CD4-positive, alpha-beta T cell (primary cell): ENCODE results near the gene DUSP2. TPM values are rescaled to one million over a fixed set of nuclear protein-coding genes. Genes with fewer than 3 reads are reported as not detected.
A peak's percentile ranks its signal among the peaks of the same experiment; 100 is the strongest.

Experiments used
- ATAC-seq: fragments of 200-7000 bp; cut with Tn5 transposase; one replicate; pipeline ENCODE4 v1.10.0; 2022; ENCODE audit warnings: mild to moderate bottlenecking; ENCODE audit not compliant: poor library complexity
- CTCF ChIA-PET: fragments of 350-600 bp; sonication (Branson Sonifier 250); formaldehyde crosslinking; loops from one replicate; lab custom pipeline; 2021; ENCODE audit warnings: antibody characterized with exemption, inconsistent platforms; lab: Charles Lee
- POLR2A ChIA-PET: fragments of 350-600 bp; sonication (Branson Sonifier 250); formaldehyde crosslinking; loops from one replicate; lab custom pipeline; 2021; ENCODE audit warnings: antibody characterized with exemption, inconsistent platforms; lab: Charles Lee
- DNase-seq, 14 experiments: peaks; one replicate each; pipeline ENCODE4 v3.0.0-alpha.2; 2013 to 2020; ENCODE audit warnings: mixed read lengths in 2 of 14
- H3K27ac ChIP-seq, 2 donors: one replicate each; pipeline versions ENCODE4 v1.5.1 to v1.7.0; 2013; ENCODE audit warnings: low read length in 2 of 2, low read depth in 1 of 2, mild to moderate bottlenecking in 1 of 2
- H3K27me3 ChIP-seq, 2 experiments: 1 replicate in 1 of 2; 2 replicates in 1 of 2; pipeline versions ENCODE4 v1.6.1 to v1.7.0; 2013; ENCODE audit warnings: low read length in 2 of 2, control low read depth in 1 of 2, mild to moderate bottlenecking in 1 of 2, moderate library complexity in 1 of 2; ENCODE audit not compliant: insufficient read depth in 2 of 2, control insufficient read depth in 1 of 2
- H3K36me3 ChIP-seq: one replicate; pipeline ENCODE4 v1.6.1; 2013; ENCODE audit warnings: low read length, control low read depth; ENCODE audit not compliant: insufficient read depth
- H3K4me1 ChIP-seq: one replicate; pipeline ENCODE4 v1.6.1; 2013; ENCODE audit warnings: low read length, control low read depth; ENCODE audit not compliant: insufficient read depth
- H3K4me3 ChIP-seq: one replicate; pipeline ENCODE4 v1.5.1; 2013; ENCODE audit warnings: mild to moderate bottlenecking, low read length, moderate library complexity
- H3K9me3 ChIP-seq, 2 experiments: 1 replicate in 1 of 2; 2 replicates in 1 of 2; pipeline versions ENCODE4 v1.6.1 to v1.7.0; 2013; ENCODE audit warnings: low read length in 2 of 2, mild to moderate bottlenecking in 2 of 2, control low read depth in 1 of 2, moderate library complexity in 1 of 2; ENCODE audit not compliant: control insufficient read depth in 1 of 2, insufficient read depth in 1 of 2
- H3K27ac Mint-ChIP-seq: one replicate; pipeline ENCODE4 v1.8.0; 2020; ENCODE audit warnings: mixed read lengths
- H3K27me3 Mint-ChIP-seq: one replicate; pipeline ENCODE4 v1.8.0; 2021; ENCODE audit warnings: mixed read lengths
- H3K36me3 Mint-ChIP-seq: one replicate; pipeline ENCODE4 v1.8.0; 2021; ENCODE audit warnings: low read depth, mixed read lengths
- H3K4me1 Mint-ChIP-seq: one replicate; pipeline ENCODE4 v1.8.0; 2021; ENCODE audit warnings: low read depth, mixed read lengths
- H3K4me3 Mint-ChIP-seq: one replicate; pipeline ENCODE4 v1.8.0; 2020; ENCODE audit warnings: mild to moderate bottlenecking, mixed read lengths
- H3K9me3 Mint-ChIP-seq: one replicate; pipeline ENCODE4 v1.8.0; 2020; ENCODE audit warnings: mixed read lengths
- CTCF ChIP-seq: fragments of 200-600 bp; IDR thresholded peaks from one replicate; pipeline ENCODE4 v1.8.0; 2022; ENCODE audit warnings: antibody characterized with exemption, mild to moderate bottlenecking
- intact Hi-C, 2 experiments: fragments of 100-400 bp; cut with DNase I in 1 of 2; cut with micrococcal nuclease in 1 of 2; formaldehyde crosslinking; loops; one replicate each; pipeline versions ENCODE4 v1.15.1 to v1.9.0; 2023 to 2025; cut with DNase I, micrococcal nuclease
- total RNA-seq, 174 experiments: library from RNA in 2 of 174; stranded (reverse) in 2 of 174; gene quantifications; one replicate each; pipeline ENCODE4 v1.2.3 and lab custom pipeline; 2021 to 2026

Gene DUSP2
- total RNA-seq, 2 experiments from 2014 or later = 728 to 730 TPM

GRCh38 chr2:96137321-96138178 is 7.7 kb downstream of the DUSP2 start:
- Histone ChIP-seq H3K4me1 (peaks cover 18% of the 10 kb centered on the region), H3K27me3 (no peaks in the 10 kb centered on the region), H3K4me3 (no peak overlapping the region), H3K9me3 (no peaks in the 10 kb centered on the region), H3K27ac (no peak overlapping the region), H3K36me3 (peaks cover 14% of the 10 kb centered on the region)
- POLR2A ChIA-PET = interaction anchor here (1.3 to 13.8 kb wide), 3 partner anchors 14 to 37 kb away, joined by 3 to 199 read pairs (median 4); partner anchors contain the start of gene ADRA2B
- peak in 2 of 14 experiments; percentile 9 to 36 for DNase-seq
- no peak for TF ChIP-seq CTCF
- H3K9me3 Mint-ChIP-seq = no peaks in the 10 kb centered on the region
- H3K4me3 Mint-ChIP-seq = no peak overlapping the region
- H3K36me3 Mint-ChIP-seq = peaks cover 23% of the 10 kb centered on the region
- no peak for ATAC-seq
- no peaks in the 10 kb centered on the region for H3K27me3 Mint-ChIP-seq
- peaks cover 23% of the 10 kb centered on the region for H3K4me1 Mint-ChIP-seq
- CTCF ChIA-PET = interaction anchor here (1.6 to 15.2 kb wide), 4 partner anchors 10 to 115 kb away, joined by 5 to 229 read pairs (median 12); partner anchors contain the start of gene ADRA2B
- H3K27ac Mint-ChIP-seq = no peak overlapping the region
- intact Hi-C loops = loop anchor here (1.0 kb wide), 1 partner anchor 37 kb away; no protein-coding TSS in a partner anchor

- H3K27me3 ChIP-seq = no peaks in the 10 kb centered on the region
- TF ChIP-seq CTCF = no peak
- DNase-seq = peak in 1 of 14 experiments; percentile 2
- H3K36me3 Mint-ChIP-seq = peaks cover 12% of the 10 kb centered on the region
- H3K4me1 ChIP-seq = peaks cover 16% of the 10 kb centered on the region
- H3K36me3 ChIP-seq = peaks cover 9% of the 10 kb centered on the region
- ATAC-seq = no peak
- H3K27me3 Mint-ChIP-seq = no peaks in the 10 kb centered on the region
- H3K4me3 Mint-ChIP-seq = no peak overlapping the region
- no peaks in the 10 kb centered on the region for H3K9me3 ChIP-seq
- ChIA-PET POLR2A (interaction anchor here (13.8 kb wide), 1 partner anchor 38 kb away, joined by 199 read pairs; no protein-coding TSS in a partner anchor), CTCF (interaction anchor here (15.2 kb wide), 1 partner anchor 39 kb away, joined by 229 read pairs; no protein-coding TSS in a partner anchor)
- no peak overlapping the region for H3K4me3 ChIP-seq
- H3K27ac ChIP-seq = no peak overlapping the region
- H3K27ac Mint-ChIP-seq = no peak overlapping the region
- no peaks in the 10 kb centered on the region for H3K9me3 Mint-ChIP-seq
- peaks cover 11% of the 10 kb centered on the region for H3K4me1 Mint-ChIP-seq
- intact Hi-C loops = no loop called here
Observed at GRCh38 chr2:96136129-96136720, 9.0 kb downstream of the DUSP2 start.

GRCh38 chr2:96135621-96136020 is 9.6 kb downstream of the DUSP2 start:
- H3K9me3 ChIP-seq = no peaks in the 10 kb centered on the region
- H3K27ac ChIP-seq = no peak overlapping the region
- Mint-ChIP-seq H3K27me3 (no peaks in the 10 kb centered on the region), H3K4me3 (no peak overlapping the region), H3K4me1 (peaks cover 11% of the 10 kb centered on the region), H3K36me3 (peaks cover 12% of the 10 kb centered on the region), H3K9me3 (no peaks in the 10 kb centered on the region), H3K27ac (no peak overlapping the region)
- peaks cover 16% of the 10 kb centered on the region for H3K4me1 ChIP-seq
- no peaks in the 10 kb centered on the region for H3K27me3 ChIP-seq
- ATAC-seq (no peak), DNase-seq (peak in 1 of 14 experiments; percentile 1)
- no peak overlapping the region for H3K4me3 ChIP-seq
- CTCF ChIA-PET = interaction anchor here (15.2 kb wide), 1 partner anchor 40 kb away, joined by 229 read pairs; no protein-coding TSS in a partner anchor
- TF ChIP-seq CTCF = no peak
- intact Hi-C loops = no loop called here
- POLR2A ChIA-PET = interaction anchor here (13.8 kb wide), 1 partner anchor 39 kb away, joined by 199 read pairs; no protein-coding TSS in a partner anchor
- peaks cover 6% of the 10 kb centered on the region for H3K36me3 ChIP-seq
